Esophagus squamous epithelium (tissue), 4 donors: ENCODE results near the gene ITGB7.

ENCODE experiments used
- CTCF ChIP-seq, 6 experiments: fragments of 450-650 bp in 4 of 6; fragments of 200-600 bp in 2 of 6; sonication (generic) in 2 of 6; IDR thresholded peaks; one replicate each; pipeline ENCODE4 v1.5.1; 2016 to 2019; ENCODE audit warnings: antibody characterized with exemption in 6 of 6, mild to moderate bottlenecking in 4 of 6, moderate library complexity in 4 of 6
- POLR2A ChIP-seq, 4 donors: fragments of 450-650 bp; IDR thresholded peaks; one replicate each; pipeline ENCODE4 v1.6.1; 2017; ENCODE audit warnings: antibody characterized with exemption in 4 of 4, mild to moderate bottlenecking in 4 of 4, moderate library complexity in 3 of 4

- TF ChIP-seq CTCF (IDR thresholded peaks at IDR 0.05): no peak
- no peak for TF ChIP-seq POLR2A (IDR thresholded peaks at IDR 0.05)
These were observed 38.2 kb upstream of the ITGB7 start for GRCh38 chr12:53245286-53245685.
